ENCODE data around the gene MIER1. TPM values are rescaled to one million over a fixed set of nuclear protein-coding genes. Genes with fewer than 3 reads are reported as not detected.

The MIER1 gene
- total and polyA plus RNA-seq, 8 donors: 30.9 to 38.5 (median 34.8) TPM

GRCh38 chr1:67029472-67029871 is 104.7 kb downstream of the MIER1 start:
- Histone ChIP-seq H3K9me3 (no peaks in the 10 kb centered on the region), H3K27ac (no peak overlapping the region), H3K4me3 (no peak overlapping the region), H3K4me1 (no peaks in the 10 kb centered on the region), H3K36me3 (no peaks in the 10 kb centered on the region), H3K27me3 (no peaks in the 10 kb centered on the region)
- intact Hi-C loops (cut with DNase I): no loop called here
- no peak for TF ChIP-seq CTCF (IDR thresholded peaks at IDR 0.05)
- DNase-seq: no peak
- ATAC-seq: no peak

GRCh38 chr1:67031121-67031858 is 106.5 kb downstream of the MIER1 start:
- H3K4me3 ChIP-seq: no peak overlapping the region
- no peak overlapping the region for H3K27ac ChIP-seq
- H3K36me3 ChIP-seq: peaks cover 0 to 4% of the 10 kb centered on the region in 2 donors
- no peaks in the 10 kb centered on the region for H3K4me1 ChIP-seq
- H3K27me3 ChIP-seq: no peaks in the 10 kb centered on the region
- DNase-seq: no peak
- no peak for ATAC-seq
- intact Hi-C loops (cut with DNase I): no loop called here
- H3K9me3 ChIP-seq: no peaks in the 10 kb centered on the region
- TF ChIP-seq CTCF (IDR thresholded peaks at IDR 0.05): no peak

- DNase-seq: no peak
- intact Hi-C loops (cut with DNase I): no loop called here
- no peak for TF ChIP-seq CTCF (IDR thresholded peaks at IDR 0.05)
Observed at GRCh38 chr1:67031859-67032247, 107.1 kb downstream of the MIER1 start.

More at GRCh38 chr1:67031859-67032247, 107.1 kb downstream of the MIER1 start:
- H3K9me3 ChIP-seq: no peaks in the 10 kb centered on the region
- no peak for ATAC-seq
- no peak overlapping the region for H3K27ac ChIP-seq
- peaks cover 0 to 9% of the 10 kb centered on the region in 2 donors for H3K36me3 ChIP-seq
- H3K27me3 ChIP-seq: no peaks in the 10 kb centered on the region
- H3K4me3 ChIP-seq: no peak overlapping the region
- H3K4me1 ChIP-seq: no peaks in the 10 kb centered on the region

Other genes starting within 250 kb of the MIER1 start
- 1 to 10 TPM in 1 of 2 donors, under 1 TPM in 1; 0.73 to 4.3 TPM for gene DYNLT5, start 172.5 kb upstream of the MIER1 start, total RNA-seq
- gene DYNLT5, start 172.5 kb upstream of the MIER1 start, polyA plus RNA-seq (ENCODE audit: insufficient read length in 6 of 6): 10 to 100 TPM in 3 of 6 donors, 1 to 10 TPM in 3; 3.7 to 11.3 (median 8.0) TPM
- not detected for gene INSL5, start 123.7 kb upstream of the MIER1 start, total RNA-seq
- under 1 TPM in 3 of 6 donors, not detected in 3; 0.18 to 0.46 (median 0.24) TPM for gene INSL5, start 123.7 kb upstream of the MIER1 start, polyA plus RNA-seq (ENCODE audit: insufficient read length in 6 of 6)
- gene DNAI4, start 134 bp upstream of the MIER1 start, total RNA-seq: 10 to 100 TPM in 1 of 2 donors, 1 to 10 TPM in 1; 6.5 to 12.4 TPM
- 10 to 100 TPM in 4 of 6 donors, 1 to 10 TPM in 2; 7.7 to 13.9 (median 11.8) TPM for gene DNAI4, start 134 bp upstream of the MIER1 start, polyA plus RNA-seq (ENCODE audit: insufficient read length in 6 of 6)
- gene SLC35D1, start 129.2 kb downstream of the MIER1 start, total RNA-seq: 10 to 100 TPM in 1 of 2 donors, 1 to 10 TPM in 1; 9.2 to 10.9 TPM
- 10 to 100 TPM in 2 of 6 donors, 1 to 10 TPM in 4; 8.5 to 10.9 (median 9.3) TPM for gene SLC35D1, start 129.2 kb downstream of the MIER1 start, polyA plus RNA-seq (ENCODE audit: insufficient read length in 6 of 6)
- gene C1orf141, start 210.0 kb downstream of the MIER1 start, total RNA-seq: under 1 TPM in 1 of 2 donors, not detected in 1; 0.45 TPM
- gene C1orf141, start 210.0 kb downstream of the MIER1 start, polyA plus RNA-seq (ENCODE audit: insufficient read length in 6 of 6): 1 to 10 TPM in 2 of 6 donors, under 1 TPM in 3, not detected in 1; 0.24 to 2.3 (median 0.35) TPM
- under 1 TPM in 1 of 2 donors, not detected in 1; 0.31 TPM for gene IL23R, start 241.5 kb downstream of the MIER1 start, total RNA-seq
- gene IL23R, start 241.5 kb downstream of the MIER1 start, polyA plus RNA-seq (ENCODE audit: insufficient read length in 6 of 6): under 1 TPM in 4 of 6 donors, not detected in 2; 0.06 to 0.18 (median 0.11) TPM